GM21515 (cell line): ENCODE results near the gene ARHGAP42.
"Not testable (repeated sequence)": the region's sequence is repeated elsewhere in the genome, so short reads cannot be mapped to it uniquely, and the experiment has no call there.

ENCODE experiments used
- ATAC-seq: cut with Tn5 transposase; IDR thresholded peaks from one replicate; pipeline ENCODE4 v1.9.1; 2021; ENCODE audit not compliant: unreplicated experiment

The ARHGAP42 gene

DNA sequence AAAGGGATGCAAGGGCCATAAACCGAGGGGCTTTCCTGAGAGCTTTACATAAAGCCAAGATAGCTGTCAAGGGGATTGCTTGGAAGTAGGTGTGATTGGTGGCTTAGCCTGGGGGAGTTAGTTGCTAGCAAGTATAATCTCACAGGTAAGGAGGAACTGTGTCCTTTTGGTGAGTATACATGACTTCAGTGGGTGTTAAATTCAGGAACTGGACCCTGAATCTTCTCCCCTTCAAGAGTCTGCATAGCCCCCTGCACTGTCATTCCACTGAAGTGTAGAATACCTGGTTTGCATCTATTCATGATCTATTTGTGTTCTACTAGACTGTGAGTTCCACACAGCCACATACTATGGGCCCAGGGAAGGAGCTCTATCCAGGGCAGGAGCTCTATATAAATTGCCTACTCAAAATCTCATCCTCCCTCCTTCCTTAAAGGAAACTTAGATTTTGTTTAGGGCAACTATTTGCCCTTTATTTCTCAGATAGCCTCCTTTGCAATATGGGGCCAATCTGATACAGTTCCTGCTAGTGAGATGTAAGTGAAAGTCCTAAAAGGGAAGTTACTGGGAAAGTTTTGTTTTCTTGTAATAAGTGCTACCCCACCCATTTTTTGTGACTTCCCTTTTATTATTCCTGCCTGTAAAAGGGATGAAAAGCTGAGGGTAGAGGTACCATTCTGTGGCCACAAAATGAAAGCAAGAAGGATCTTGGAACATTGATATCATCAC is 322.0 kb downstream of the ARHGAP42 start:
- no peak for ATAC-seq

DNA sequence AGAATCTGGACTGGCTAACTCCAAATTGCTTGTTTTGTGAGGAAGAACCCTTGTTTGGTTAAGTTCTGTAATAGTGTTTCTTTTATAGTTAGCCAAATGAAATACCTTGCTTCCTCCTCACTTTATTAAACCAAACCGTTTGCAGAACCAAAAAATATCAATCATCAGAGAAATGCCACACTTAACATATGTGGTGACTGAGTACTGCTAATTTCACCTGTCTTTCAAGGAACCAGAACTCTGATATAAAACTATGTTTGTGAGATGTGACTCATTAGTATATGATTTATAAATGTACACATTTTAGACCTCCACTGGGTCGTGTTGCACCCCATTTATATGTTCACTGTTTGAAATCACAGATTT is 322.6 kb downstream of the ARHGAP42 start:
- no peak for ATAC-seq

DNA sequence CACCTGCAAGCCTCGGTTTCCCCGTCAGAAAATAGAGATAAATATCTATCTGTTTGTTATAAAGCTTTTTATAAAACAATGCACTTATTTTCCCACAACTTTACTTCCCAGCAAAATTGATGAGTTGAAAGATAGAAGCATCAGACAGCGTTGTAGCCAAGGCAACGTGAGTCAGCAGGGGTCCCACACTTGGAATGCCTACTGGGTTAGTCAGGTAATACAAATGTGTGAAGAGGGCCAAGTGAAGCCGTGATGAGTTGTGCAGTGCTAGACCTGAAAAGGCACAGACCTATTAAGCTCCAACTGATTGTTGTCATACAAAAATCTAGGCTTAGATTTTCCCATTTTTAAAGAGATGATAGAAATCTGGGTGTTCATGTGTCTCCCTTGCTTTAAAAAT is 323.8 kb downstream of the ARHGAP42 start:
- ATAC-seq: no peak

DNA sequence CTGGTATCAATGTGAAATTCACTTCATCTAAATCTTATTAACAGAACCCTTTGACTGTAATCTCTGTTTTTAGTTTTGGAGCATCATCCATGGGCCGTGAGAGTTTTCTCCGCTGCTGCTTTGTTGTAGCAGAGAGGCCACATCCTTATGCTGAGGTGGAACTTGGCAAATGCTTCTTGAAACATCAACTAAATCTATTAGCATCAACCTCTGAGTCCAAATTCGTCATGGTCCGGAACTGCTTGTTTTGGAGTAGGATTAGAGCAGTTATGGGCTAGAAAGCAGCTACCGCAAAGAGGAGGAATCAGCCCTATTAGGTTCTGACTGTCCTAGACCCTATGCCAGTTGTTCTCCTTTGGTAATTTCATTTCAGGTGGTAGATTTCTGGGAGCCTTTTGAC is 324.8 kb downstream of the ARHGAP42 start:
- ATAC-seq: no peak

DNA sequence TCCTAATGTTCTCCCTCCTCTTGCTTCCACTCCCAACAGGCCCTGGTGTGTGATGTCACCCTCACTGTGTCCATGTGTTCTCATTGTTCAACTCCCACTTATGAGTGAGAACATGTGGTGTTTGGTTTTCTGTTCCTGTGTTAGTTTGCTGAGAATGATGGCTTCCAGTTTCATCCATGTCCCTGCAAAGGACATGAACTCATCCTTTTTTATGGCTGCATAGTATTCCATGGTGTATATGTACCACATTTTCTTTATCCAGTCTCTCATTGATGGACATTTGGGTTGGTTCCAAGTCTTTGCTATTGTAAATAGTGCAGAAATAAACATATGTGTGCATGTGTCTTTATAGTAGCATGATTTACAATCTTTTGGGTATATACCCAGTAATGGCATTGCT is 326.6 kb downstream of the ARHGAP42 start:
- ATAC-seq: not testable (repeated sequence)

DNA sequence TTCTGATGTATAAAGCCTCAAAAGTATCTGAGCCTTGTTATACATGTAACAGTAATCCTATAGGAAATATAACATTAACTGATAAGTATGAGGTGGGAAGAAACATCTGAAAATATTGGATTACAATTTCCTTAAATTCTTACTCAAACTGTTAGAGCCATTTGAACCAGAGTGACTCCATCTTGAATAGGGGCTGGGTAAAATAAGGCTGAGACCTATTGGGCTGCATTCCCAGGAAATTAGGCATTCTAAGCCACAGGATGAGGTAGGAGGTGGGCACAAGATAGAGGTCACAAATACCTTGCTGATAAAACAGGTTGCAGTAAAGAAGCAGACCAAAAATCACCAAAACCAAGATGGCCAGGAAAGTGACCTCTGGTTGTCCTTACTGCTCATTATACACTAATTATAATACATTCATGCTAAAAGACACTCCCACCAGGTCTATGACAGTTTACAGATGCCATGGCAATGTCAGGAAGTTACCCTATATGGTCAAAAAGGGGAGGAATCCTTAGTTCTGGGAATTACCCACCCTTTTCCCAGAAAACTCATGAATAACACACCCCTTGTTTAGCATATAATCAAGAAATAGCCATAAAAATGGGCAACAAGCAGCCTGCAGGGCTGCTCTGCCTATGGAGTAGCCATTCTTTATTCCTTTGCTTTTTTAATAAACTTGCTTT is 327.7 kb downstream of the ARHGAP42 start:
- ATAC-seq: no peak

DNA sequence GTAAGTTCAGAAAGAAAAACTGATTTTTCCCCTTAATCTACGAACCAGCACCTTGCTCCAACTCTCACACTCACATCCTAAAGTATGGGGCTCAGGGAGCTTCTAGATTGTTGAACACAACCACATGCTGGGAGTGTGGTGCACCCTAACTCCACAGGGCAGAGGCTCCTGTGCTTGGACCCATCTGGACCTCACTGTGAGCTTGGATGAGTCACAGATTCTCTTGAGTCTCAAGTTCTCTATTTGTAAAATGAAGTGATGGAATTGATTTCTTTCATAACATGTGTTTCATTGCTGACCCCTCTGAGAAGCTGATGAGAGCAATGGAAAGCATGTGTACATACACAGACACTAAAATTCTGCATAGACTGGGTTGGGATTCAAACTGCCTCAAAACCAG is 332.8 kb downstream of the ARHGAP42 start:
- ATAC-seq: no peak

DNA sequence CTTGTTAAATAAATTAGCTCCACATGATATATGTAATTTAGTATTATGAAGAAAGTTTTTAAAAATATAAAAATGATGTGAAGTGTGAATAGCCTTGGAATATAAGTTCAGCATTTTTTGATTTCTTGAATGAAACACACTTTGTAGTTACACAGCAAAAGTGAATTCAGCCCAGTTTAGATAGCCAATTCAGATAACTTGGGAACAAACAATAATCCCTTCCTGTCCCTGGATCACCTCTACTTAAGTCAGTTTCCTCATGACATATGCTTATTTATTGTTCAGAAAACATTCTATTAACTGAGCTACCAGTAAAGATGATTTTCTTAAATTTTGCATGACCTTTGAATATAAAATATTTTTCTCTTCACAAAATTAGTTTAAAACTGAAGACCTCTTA is 335.2 kb downstream of the ARHGAP42 start:
- ATAC-seq: no peak

DNA sequence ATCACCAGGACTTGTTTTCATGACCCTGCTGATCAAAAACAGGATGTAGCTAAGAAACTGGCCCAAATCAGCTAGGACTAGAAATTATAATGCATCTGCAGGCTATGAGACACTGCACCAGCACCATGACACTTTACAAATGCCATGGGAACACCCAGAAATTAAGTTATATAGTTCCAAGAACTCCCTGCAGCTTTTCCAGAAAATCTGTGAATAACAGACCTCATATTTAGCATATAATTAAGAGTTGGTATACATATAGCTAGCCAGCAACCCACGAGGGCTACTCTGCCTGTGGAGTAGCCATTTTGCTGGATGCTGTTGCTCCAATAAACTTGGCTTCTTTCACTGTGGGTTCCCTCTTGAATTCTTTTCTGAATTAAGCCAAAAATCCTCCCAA is 341.6 kb downstream of the ARHGAP42 start:
- ATAC-seq: no peak

DNA sequence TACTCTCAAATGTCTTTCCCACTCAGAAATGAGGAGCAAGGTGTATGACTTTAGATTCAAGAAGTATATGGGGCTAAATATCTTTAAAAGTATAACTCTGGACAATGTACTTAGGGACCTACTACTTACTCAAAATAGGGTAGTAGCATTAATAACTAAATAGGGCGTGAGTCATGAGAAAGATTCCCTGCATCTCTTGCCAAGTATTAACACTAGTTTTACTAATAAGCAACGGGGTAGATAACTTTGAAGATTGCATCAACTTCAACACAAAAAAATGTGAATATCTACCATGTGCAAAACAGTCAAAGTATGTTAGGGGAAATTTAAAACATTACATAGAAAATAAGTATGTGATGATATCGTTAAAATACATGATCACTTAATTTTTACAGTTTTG is 342.9 kb downstream of the ARHGAP42 start:
- no peak for ATAC-seq

DNA sequence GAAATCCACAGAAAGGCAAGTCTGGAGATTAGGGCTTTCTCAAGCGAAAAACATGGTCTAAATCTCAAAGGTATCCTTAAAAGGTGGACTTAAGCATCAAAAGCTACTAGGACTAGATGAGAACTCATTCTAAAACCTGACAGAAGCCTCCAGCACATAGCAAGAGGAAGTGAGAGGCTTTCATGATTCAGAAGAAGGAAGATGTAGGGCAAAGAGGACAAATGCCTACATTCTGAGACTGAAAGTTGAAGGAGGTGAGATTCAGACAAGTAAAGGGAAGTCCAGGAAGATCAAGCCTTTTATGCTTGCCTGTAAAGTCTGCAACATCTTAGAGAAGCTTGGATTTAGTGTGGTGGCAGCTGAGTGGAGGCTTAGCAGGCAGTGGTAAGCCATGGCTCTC is 343.6 kb downstream of the ARHGAP42 start:
- peak; percentile 57 for ATAC-seq

DNA sequence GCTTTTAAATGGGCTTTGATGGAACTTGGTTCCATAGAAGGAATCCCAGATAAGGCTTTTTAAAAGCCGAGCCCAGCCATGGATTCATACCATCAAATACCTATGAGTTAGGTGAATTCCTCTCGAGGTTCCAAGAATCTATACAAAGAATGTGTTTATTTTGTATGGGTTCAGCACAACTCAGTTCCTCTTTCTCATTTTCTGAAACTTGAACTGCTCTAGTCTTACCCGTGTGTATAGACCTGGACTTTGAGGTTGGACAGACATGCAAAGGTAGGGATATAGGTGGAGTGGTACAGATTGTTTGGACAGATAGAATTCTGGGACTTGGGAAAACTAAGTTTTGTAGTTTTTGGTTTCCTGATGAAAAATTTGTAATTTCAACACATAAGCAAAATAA is 344.6 kb downstream of the ARHGAP42 start:
- ATAC-seq: no peak

DNA sequence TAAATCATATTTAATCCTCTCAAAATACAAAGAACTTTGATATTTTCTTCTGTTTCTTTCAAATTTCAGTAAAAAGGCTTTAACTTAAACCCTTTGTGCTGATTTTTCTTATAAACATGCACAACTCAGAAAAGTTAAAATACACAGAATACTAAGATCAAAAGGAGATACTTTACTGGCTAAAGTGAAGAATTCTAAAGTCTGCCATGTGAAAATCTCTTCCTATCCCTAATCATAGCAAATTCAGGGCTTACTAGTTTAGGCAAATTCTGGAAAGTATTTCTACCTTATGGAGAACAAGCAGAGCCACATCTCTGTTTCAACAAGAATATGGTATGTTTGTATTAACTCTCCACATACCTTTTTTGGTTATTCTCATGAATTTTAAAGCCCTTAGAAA is 345.9 kb downstream of the ARHGAP42 start:
- ATAC-seq: no peak

DNA sequence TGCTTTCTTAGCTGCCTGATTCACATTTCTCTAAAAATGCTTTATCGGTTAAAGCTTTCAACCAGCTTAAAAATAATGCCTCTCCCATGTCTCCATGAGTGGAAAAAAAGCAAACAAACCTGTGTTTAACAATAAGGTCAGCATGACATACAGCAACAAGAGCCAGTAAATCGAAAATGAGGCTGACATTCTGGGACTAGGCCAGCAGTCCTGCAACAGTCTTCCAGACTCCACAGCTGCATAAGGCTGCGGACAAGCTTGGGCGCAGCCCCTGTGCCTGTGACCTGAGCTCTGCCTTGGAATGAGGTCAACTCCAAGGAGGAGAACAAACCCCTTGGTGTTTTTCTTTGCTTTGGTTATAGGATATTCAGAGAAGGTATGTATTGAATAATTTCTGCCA is 347.0 kb downstream of the ARHGAP42 start:
- no peak for ATAC-seq

DNA sequence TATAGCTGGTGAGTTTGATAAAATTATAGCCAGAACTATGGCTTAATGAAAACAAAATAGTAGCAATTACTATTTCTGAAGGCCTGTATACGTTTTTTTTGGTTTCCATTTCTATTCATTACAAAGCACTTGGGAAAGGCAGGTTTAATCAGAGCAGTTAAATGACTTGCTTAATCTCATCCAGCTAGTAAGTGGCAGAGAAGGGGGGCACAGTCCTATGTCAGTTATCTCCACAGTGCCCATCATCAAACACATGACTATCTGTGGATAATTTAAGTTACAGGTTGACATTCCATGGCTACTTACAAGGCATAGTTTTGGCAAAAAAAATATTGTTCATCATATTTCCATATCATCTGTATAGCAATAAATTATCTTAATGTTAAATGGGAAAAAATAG is 348.8 kb downstream of the ARHGAP42 start:
- no peak for ATAC-seq
